Stomach (tissue), 4 donors: ENCODE measurements around the gene THOP1.

Source experiments
- CTCF ChIP-seq, 7 experiments: fragments of 450-650 bp in 4 of 7; fragments of 200-600 bp in 3 of 7; sonication (generic) in 3 of 7; IDR thresholded peaks; one replicate each; pipeline ENCODE4 v1.5.1; 2016 to 2019; ENCODE audit warnings: antibody characterized with exemption in 7 of 7, control low read depth in 2 of 7, mild to moderate bottlenecking in 1 of 7
- POLR2AphosphoS5 ChIP-seq, 3 donors: sonication (generic); formaldehyde crosslinking; IDR thresholded peaks; one replicate each; pipeline ENCODE4 v1.6.1; 2016; ENCODE audit warnings: antibody characterized with exemption in 3 of 3

- TF ChIP-seq CTCF (IDR thresholded peaks at IDR 0.05) (no peak), POLR2AphosphoS5 (IDR thresholded peaks at IDR 0.05) (no peak)
Observed at GRCh38 chr19:2863816-2864215, 78.5 kb downstream of the THOP1 start.
